Measurements from ENCODE around the gene KSR2.
"Not testable (repeated sequence)": the region's sequence is repeated elsewhere in the genome, so short reads cannot be mapped to it uniquely, and the experiment has no call there.

KSR2 gene

DNA sequence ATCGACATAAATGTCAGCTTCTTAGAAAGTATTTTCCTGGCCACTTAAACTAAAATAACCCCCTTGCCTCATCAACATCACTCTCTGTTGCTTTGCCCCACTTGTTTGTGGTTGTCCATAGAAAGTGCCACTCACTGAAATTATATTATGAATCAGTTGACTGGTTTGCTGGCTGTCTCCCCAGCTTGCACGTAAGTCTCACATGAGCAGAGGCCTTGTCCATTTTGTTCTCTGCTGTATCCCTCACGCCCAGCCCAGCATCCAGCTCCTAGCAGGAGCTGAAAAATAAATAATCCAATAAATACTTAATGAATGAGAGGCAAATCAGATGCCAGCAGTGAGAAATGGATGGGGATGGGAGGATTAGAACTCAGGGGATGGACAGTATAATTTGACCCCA, 159.3 kb downstream of the KSR2 start:
- DNase-seq = no peak

DNA sequence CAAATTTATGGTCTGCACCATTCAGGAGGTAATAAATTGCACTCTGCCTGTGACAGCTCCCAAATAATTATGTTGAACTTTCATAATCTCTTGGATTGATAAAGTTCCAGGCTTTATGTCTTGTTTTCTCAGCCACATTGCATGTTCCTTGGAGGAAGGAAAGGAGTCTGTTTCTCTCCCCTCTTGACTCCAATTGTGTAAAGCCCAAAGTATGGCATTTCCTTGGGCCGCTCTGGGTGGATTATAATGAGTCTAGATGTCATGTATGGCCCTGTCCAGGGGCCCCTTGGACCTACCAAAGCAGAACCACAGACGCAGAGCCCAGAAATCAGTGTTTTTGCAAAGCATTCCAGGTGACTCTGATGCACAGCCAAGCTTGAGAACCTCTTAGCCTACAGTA, 160.8 kb downstream of the KSR2 start:
- no peak for DNase-seq

DNA sequence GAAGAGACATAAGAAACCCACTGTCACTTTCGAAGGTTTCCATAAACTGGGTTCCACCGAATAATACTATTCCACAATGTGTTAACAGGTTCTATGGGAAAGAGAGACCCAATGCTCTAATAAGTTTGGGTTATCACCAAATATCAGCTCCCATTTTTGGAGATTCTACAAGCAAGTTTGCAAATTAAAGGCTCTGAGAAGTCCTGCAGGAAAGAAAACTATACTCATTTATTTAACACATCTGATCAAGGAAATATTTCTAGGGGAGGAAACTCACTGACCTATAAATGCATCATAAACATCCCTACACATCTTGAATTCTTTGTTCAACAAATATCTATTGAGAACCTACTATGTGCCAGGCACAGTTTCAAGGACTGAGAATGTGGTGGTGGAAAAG, 161.4 kb downstream of the KSR2 start:
- DNase-seq = no peak

DNA sequence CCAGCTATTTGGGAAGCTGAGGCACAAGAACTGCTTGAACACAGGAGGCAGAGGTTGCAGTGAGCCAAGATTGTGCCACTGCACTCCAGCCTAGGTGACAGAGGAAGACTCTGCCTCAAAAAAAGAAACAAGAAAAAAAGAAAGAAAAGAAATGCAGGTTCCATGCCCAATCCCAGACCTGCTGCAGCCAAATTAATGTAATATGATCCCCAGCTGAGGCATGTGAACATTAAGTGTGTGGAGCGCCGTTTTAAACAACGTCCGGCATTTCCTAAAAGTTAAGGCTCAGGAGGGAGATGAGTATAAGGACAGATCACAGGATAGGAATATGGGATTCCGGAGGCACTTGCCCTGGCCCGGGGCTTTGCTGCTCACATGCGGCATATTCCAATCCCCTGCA, 162.9 kb downstream of the KSR2 start:
- no peak for DNase-seq

DNA sequence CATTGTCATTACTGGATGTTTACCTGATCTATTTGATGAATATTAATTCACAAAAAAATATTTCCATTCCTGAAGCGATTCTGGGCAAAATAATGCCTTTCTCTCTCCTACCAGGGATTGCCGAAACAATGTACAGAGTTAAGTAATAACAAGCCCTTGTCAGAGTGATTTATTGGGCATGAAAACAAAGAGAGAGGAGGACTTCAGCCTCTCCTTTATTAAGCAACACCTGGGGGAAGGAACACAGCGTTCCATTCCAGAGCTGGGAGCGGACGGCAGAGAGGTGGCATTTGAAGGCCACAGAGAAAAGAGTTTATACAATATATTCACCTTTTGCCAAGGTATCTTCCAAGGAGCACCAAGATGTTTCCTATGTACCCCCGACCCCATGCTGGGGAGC, 165.8 kb downstream of the KSR2 start:
- no peak for DNase-seq

DNA sequence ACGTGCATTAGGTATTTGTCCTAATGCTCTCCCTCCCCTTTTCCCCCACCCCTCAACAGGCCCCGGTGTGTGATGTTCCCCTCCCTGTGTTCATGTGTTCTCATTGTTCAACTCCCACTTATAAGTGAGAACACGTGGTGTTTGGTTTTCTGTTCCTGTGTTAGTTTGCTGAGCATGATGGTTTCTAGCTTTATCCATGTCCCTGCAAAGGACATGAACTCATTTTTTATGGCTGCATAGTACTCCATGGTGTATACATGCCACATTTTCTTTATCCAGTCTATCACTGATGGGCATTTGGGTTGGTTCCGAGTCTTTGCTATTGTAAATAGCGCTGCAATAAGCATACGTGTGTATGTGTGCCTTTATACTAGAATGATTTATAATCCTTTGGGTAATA, 168.1 kb downstream of the KSR2 start:
- DNase-seq = not testable (repeated sequence)

DNA sequence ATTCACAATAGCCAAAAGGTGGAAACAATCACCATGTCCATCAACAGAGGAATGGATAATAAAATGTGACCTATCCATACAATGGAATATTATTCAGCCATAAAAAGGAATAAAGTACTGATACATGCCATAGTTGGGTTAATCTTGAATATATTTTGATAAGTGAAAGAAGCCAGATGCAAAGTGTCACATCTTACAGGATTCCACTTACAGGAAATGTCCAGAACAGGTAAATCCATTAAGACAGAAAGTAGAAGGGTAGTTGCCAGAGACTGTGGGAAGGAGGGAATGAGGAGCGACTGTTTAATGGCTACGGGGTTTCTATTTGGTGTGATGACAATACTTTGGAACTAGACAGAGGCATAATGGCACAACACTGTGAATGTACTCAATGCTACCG, 171.6 kb downstream of the KSR2 start:
- no peak for DNase-seq

DNA sequence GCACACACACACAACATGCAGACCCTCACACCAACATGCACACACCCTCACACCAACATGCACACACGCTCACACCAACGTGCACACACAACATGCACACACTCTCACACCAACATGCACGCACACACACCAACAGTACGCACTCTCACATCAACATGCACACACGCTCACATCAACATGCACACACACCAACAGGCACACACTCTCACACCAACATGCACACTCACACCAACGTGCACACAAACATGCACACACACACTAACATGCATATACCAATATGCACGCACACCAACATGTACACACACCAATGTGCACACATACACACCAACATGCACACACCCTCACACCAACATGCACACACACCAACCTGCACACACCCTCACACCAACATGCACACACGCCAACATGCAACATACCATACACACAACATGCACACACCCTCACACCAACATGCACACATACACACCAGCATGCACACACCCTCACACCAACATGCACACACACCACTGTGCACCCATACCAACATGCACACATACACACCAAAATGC, 175.8 kb downstream of the KSR2 start:
- no peak for DNase-seq

DNA sequence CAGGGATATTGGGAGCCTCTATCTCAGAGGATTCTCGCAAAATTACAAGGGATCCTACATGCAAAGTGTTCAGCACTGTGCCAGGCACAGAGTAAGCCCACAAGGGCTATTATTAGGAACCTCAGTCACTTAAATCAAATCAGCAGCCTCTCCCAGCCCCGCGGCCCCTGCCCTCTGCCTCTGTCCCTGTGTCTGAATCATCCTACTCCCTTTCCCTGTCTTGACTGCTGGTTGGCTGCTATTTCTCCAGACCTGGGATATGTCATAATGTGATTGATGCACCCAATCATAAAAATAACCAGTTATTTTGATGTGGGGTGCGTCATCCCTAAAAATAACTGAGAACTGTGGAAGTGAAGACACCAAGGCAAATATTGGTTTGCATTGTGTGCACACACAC, 176.3 kb downstream of the KSR2 start:
- no peak for DNase-seq

DNA sequence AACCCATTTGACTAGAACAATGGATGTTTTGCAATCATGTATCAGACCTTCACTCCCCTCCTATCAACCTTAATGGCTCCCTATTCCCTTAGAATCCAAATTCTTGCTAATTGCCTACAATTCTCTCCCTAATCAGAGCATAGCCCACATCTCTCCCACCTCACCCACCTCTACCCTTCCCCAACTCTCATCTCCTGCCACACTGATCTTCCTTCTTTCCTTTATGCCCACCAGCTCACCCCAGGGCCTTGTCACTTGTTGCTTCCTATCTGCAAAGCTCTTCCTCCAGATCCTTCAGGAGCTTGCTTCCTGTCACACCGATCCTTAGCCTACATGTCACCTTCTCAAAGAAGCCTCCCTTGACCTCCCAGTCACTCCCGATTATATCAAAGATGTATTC, 177.8 kb downstream of the KSR2 start:
- DNase-seq = no peak

DNA sequence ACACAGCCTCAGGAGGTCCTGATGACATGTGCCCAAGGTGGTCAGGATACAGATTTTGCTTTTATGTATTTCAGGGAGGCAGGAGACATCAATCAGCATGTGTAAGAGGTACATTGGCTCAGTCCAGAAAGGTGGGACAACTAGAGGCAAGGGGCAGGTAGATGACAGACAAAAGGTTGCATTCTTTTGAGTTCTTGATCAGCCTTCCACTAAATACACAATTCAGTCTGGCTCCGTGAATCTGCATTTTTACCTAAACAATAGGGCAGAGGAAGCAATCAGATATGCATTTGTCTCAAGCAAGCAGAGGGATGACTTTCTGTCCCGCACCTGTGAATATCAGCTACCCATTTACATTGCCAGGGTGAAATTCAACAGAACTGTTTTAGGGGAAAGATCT, 178.6 kb downstream of the KSR2 start:
- no peak for DNase-seq

DNA sequence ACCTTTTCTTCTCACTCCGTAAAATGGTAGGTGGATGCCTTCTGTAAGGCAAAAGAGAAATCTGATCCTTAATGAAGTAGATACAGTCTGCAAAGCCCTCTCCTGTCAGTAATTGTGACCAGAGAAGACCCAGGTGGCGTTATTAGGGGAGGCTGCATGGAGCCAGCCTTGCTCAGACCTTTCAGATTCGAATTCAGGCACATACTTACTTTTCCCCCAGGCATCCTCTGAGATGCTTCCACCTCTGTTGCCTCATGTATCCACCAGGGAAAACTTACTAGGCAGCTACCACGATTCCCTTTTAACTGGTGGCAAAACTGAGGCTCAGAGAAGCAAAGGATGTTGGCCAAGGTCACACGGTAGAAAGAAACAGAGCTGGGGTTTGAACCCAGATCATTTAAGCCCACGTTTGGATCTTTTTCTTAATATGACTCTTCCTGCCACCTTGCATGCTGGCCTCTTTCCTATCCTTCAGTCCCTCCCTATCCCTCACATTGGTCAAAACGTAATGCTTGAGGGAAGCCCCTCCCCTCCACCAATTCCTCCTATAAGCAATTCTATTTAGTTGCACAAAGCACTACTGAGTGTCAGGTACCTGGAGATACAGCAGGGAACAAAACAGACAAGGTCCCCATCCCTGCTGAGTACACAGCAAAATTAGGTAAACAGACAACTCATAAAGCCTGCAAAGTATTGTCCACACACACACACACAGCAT, 179.4 kb downstream of the KSR2 start:
- DNase-seq = no peak

DNA sequence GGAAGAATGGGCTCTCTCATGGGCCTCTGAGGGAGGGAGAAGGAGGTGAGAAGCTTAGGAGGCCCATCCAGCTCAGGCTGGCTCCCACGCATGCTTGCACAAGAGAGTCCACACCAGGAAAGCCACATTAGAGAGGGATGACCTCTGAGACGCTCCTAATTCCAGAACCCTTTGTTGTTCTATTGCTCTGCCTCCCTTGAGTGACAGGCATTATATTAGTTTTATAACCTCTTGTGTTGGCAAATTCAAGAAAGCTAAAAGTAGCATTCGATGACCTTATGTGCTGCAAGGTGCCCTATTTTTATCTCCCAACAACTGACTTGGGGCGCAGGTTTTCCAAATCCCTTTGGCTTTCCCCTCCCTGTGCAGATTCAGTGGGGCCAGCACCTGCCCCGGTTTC, 190.1 kb downstream of the KSR2 start:
- DNase-seq = no peak

DNA sequence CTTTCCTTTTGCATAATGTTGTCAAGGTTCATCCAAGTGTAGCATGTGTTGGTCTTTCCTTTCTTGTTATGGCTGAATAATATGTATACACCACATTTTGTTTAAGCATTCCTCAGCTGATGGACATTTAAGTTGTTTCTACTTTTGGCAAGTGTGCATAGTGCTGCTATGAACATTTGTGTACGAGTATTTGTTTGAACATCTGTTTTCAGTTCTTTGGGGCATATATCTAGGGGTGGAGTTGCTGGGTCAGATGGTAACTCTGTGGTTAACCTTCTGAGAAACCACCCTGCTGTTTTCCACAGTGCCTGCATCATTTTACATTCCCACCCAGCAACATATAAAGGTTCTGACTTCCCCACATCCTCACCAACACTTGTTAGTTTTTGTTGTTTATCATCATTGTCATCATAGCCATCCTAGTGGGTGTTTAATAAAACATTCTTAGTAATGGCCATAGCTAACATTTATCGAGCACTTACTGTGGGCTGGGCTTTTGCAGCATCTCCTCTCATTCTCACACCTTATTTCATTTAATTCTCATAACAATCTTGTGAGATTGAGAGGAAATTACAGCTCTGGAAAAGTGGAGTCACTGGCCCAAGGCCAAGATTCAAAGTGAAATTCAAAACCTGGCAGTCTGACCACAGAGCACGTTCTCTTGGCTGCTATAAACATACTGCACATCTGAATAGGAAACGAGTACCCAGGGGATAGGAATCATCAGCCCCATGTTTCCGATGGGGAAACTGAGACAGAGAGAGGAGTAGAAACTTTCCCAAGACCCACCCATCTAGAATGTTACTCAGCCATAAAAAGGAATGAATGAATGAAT, 193.6 kb downstream of the KSR2 start:
- no peak for DNase-seq

DNA sequence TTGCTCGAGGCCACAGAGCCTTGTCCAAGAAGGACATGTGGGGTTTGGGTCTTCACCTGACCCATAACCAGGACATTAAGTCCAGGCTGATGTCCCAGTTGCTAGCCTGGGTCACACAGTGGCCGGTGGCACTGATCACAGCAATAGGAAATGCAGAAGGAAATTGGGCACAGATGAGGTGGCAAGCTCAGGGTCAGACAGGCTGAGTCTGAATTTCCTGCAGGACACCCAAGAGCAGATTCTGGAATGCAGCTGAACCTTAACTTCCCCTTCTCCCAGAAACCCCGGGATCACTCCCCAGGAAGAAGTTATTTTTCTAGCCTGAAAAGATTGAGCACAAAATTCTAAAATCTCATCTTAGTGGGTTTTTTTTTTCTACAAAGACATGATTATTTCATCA, 199.9 kb downstream of the KSR2 start:
- DNase-seq = no peak

DNA sequence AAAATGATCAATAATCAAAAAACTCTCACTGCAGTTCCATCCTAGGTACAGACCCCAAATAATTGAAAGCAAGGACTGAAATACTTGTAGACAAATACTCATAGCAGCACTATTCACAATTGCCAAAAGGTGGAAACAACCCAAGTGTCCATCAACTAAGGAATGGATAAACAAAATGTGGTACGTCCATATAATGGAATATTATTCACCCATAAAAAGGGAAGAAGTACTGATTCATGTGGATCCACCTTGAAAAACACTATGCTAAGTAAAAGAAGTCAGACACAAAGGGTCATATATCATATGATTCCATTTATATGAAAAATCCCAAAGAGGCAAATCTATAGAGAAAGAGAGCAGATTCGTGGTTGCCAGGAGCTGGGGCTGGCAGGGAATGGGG, 202.8 kb downstream of the KSR2 start:
- no peak for DNase-seq

DNA sequence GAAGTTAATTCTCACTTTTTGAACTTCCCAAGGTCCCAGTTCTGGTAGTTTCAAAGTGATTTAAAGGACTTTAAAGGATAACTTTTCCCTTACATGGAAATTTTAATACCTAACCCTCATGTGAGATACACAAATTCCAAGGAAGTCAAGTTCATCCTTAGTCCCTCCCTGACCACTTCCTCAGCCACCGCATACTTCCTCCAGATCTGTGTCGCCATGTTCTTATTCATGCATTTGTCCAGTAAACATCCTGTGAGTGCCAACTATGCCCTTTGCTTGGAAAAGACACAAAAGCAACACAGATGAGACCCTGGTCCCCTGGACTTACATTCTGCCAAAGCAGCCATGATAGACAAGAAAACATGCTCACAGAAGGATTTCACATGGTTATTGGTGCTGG, 206.6 kb downstream of the KSR2 start:
- DNase-seq = no peak

DNA sequence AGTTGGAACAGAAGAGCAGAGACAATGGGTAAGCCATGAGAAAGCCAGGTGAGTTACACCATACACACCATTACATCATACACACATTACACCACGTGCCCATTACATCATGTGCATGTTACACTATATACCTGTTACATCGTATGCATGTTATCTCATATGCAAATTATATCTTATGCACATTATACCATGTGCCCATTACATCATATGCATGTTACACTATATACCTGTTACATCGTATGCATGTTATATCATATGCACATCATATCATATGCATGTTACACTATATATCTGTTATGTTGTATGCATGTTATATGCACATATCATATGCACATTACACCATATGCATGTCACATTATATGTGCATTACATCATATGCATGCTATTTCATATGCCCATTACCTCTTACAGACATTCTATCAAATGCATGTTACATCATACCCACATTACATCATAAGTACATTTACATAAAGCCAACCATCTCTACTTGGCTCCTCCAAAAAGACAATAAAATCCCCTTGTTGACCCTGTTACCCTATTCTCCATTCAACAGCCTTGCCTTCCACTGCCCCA, 207.2 kb downstream of the KSR2 start:
- DNase-seq = no peak

DNA sequence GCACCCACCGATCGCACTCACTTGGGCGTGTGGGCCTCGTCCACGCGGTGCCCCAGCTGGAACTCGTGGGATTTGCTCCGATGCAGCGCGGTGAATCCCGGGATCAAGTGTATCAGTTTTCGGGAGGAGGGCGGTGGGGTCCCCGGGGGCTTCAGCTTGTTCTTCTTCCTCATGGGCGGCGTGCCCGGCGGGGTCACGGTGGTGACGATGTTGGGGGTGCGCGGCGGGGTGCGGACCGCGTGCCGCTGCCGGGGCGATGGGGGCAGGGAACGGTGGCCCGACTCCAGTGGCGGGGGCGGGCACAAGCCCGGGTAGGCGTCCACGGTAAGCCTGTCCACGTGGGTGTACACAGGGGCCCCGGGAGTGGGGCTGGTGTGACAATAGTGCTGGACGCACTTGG, 207.8 kb downstream of the KSR2 start:
- no peak for DNase-seq

DNA sequence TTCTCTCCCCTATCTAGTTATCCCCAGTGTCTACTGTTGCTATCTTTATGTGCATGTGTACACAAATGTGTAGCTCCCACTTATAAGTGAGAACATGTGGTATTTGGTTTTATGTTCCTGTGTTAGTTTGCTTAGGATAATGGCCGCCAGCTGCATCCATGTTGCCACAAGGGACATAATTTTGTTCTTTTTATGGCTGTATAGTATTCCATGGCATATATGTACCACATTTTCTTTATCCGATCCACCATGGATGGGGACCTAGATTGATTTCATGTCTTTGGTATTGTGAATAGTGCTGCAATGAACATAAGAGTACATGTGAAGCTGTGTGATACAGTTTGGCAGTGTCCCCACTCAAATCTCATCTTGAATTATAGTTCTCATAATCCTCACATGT, 218.1 kb downstream of the KSR2 start:
- no peak for DNase-seq

DNA sequence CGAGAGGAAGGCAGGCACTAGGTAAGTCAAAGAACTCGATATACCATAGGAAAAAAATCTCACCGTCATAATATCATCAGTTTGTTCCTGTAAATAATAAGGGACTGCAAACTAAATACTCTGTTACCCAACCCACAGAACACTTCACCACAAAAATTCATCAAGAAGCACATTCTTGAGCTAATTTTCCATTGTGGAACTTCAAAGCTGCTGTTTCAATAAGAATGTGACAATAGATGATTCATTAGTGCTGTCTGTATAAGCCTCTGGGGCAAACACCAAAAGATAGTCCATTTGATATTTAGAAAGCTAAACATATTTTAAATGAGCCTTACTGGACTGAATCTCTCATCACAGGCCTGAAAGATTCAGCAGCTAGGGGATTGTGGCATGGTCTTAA, 219.4 kb downstream of the KSR2 start:
- DNase-seq = no peak

DNA sequence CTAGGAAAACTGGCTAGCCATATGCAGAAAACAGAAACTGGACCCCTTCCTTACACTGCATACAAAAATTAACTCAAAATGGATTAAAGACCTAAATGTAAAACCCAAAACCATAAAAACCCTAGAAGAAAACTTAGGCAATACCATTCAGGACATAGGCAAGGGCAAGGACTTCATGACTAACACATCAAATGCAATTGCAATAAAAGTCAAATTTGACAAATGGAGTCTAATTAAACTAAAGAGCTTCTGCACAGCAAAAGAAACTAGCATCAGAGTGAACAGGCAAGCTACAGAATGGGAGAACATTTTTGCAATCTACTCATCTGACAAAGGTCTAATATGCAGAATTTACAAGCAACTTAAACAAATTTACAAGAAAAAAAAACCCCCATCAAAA, 222.4 kb downstream of the KSR2 start:
- not testable (repeated sequence) for DNase-seq

DNA sequence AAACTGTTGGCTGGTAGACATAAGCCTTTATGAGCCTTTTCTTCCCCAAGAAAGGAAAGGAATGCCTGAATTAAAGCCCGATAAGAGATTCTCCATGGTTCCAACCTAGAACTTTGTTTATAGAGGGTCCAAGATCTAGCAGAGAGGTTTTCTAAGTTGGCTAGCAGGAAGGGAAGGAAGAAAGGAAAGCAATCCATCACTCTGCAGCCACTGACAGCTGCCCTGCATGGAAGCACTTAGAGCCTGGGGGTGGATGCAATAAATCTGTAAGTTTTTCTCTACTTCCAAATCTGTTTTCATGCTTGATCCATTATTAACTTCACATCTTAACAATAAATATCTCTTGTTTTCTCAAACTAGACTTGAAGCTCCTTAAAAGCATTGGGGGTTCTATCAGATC, 224.4 kb downstream of the KSR2 start:
- no peak for DNase-seq

DNA sequence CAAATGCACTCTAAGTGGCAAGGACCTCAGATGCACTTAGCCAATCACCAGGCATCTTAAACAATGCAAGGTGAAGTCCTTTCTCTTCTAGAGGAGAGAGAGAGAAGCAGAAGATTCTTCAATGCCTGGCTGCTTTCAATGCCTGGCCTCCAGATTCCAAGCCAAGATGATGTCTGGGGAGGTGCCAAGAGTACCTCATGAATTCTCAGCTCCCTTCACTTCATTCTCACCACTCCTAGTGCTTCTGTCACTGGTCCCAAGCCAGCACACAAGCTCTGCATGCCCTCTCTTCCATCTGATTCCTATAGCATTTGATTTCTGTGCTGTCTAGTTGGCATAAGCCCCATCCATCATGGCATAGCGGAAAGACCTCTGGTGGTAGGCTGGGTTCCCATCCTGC, 225.0 kb downstream of the KSR2 start:
- DNase-seq = no peak
